Sigmoid colon (tissue), 7 donors: ENCODE data around the gene HDDC3. TPM values are rescaled to one million over a fixed set of nuclear protein-coding genes. Genes with fewer than 3 reads are reported as not detected.

ENCODE experiments used
- DNase-seq: peaks from one replicate; pipeline ENCODE4 v3.0.0-alpha.2; 2019
- H3K27ac ChIP-seq, 4 donors: fragments of 200-600 bp; sonication (generic); one replicate each; pipeline ENCODE4 v1.5.1; 2016 to 2019; ENCODE audit warnings: mild to moderate bottlenecking in 1 of 4
- H3K27me3 ChIP-seq, 3 donors: fragments of 200-600 bp; sonication (generic); one replicate each; pipeline ENCODE4 v1.5.1; 2019; ENCODE audit warnings: mild to moderate bottlenecking in 1 of 3
- H3K36me3 ChIP-seq, 4 donors: fragments of 200-600 bp; sonication (generic); one replicate each; pipeline ENCODE4 v1.5.1; 2016 to 2019
- H3K4me1 ChIP-seq, 4 donors: fragments of 200-600 bp; sonication (generic); one replicate each; pipeline ENCODE4 v1.5.1; 2017 to 2019
- H3K4me3 ChIP-seq, 4 donors: fragments of 200-600 bp; sonication (generic); one replicate each; pipeline ENCODE4 v1.5.1; 2017 to 2019; ENCODE audit warnings: mild to moderate bottlenecking in 2 of 4, moderate library complexity in 1 of 4
- H3K9me3 ChIP-seq, 4 donors: fragments of 200-600 bp in 3 of 4; sonication (generic) in 3 of 4; one replicate each; pipeline versions ENCODE4 v1.5.1 to v1.6.1; 2013 to 2019
- CTCF ChIP-seq, 4 experiments: fragments of 450-650 bp in 3 of 4; fragments of 200-600 bp in 1 of 4; IDR thresholded peaks; one replicate each; pipeline ENCODE4 v1.5.1; 2016 to 2019; ENCODE audit warnings: antibody characterized with exemption in 4 of 4, mild to moderate bottlenecking in 3 of 4, moderate library complexity in 2 of 4
- EP300 ChIP-seq, 4 donors: sonication (generic); formaldehyde crosslinking; IDR thresholded peaks; one replicate each; pipeline ENCODE4 v1.6.1; 2017; ENCODE audit warnings: antibody characterized with exemption in 4 of 4
- POLR2A ChIP-seq, 2 donors: fragments of 450-650 bp; IDR thresholded peaks; one replicate each; pipeline ENCODE4 v1.6.1; 2016; ENCODE audit warnings: antibody characterized with exemption in 2 of 2, mild to moderate bottlenecking in 2 of 2, moderate library complexity in 2 of 2
- POLR2AphosphoS5 ChIP-seq, 4 donors: sonication (generic); formaldehyde crosslinking; IDR thresholded peaks; one replicate each; pipeline ENCODE4 v1.6.1; 2017; ENCODE audit warnings: antibody characterized with exemption in 4 of 4
- WGBS, 2 donors: extraction: QIAGEN DNeasy Blood & Tissue Kit; methylation state at CpG; one replicate each; pipeline ENCODE4 v1.1.7; 2013; 5-methylcytosine and 5-hydroxymethylcytosine counted together
- intact Hi-C: fragments of 100-400 bp; cut with DNase I; formaldehyde crosslinking; loops from one replicate; pipeline ENCODE4 v1.15.1; 2023
- polyA plus RNA-seq, 3 donors: library from polyadenylated mRNA; stranded (reverse); fragments of 200-250 nt; gene quantifications; one replicate each; pipeline ENCODE4 v1.2.3, GENCODE V29; 2013
- total RNA-seq, 4 donors: library from RNA; depleted of rRNA; stranded (reverse); fragments of >200 nt; gene quantifications; one replicate each; pipeline ENCODE4 v1.1.0, GENCODE V29; 2016
- donor health status: healthy with polysubstance abuse.
- donor health status: Bipolar disorder and iron deficiency.
- donor health status: healthy.

The HDDC3 gene
- total and polyA plus RNA-seq, 7 donors: 5.2 to 27.0 (median 10.7) TPM

- 91 to 93% methylated on average over 22 of the region's 22 CpGs for WGBS, 2 donors
- intact Hi-C loops: no loop called here
- H3K4me1 ChIP-seq: peaks cover 0 to 5% (median 0%) of the 10 kb centered on the region in 4 donors
- no peaks in the 10 kb centered on the region for H3K9me3 ChIP-seq
- peak overlapping the region in 2 of 4 donors; percentile 19 to 36 for H3K27ac ChIP-seq
- no peaks in the 10 kb centered on the region for H3K27me3 ChIP-seq
- TF ChIP-seq POLR2AphosphoS5 (IDR thresholded peaks at IDR 0.05) (no peak), CTCF (IDR thresholded peaks at IDR 0.05) (no peak), EP300 (IDR thresholded peaks at IDR 0.05) (no peak), POLR2A (IDR thresholded peaks at IDR 0.05) (no peak)
- no peak overlapping the region for H3K4me3 ChIP-seq
- DNase-seq: no peak
- peaks cover 57 to 100% (median 86%) of the 10 kb centered on the region in 4 donors for H3K36me3 ChIP-seq
These were observed 17.9 kb downstream of the HDDC3 start for GRCh38 chr15:90914305-90915080.

GRCh38 chr15:90913398-90913944 is 18.9 kb downstream of the HDDC3 start:
- Histone ChIP-seq H3K4me1 (peaks cover 0 to 5% (median 0%) of the 10 kb centered on the region in 4 donors), H3K36me3 (peaks cover 58 to 99% (median 82%) of the 10 kb centered on the region in 4 donors), H3K27me3 (no peaks in the 10 kb centered on the region), H3K27ac (no peak overlapping the region), H3K9me3 (no peaks in the 10 kb centered on the region), H3K4me3 (no peak overlapping the region)
- TF ChIP-seq POLR2AphosphoS5 (IDR thresholded peaks at IDR 0.05): no peak
- no peak for TF ChIP-seq CTCF (IDR thresholded peaks at IDR 0.05)
- TF ChIP-seq POLR2A (IDR thresholded peaks at IDR 0.05): no peak
- no peak for TF ChIP-seq EP300 (IDR thresholded peaks at IDR 0.05)
- 95 to 96% methylated on average over 12 of the region's 12 CpGs for WGBS, 2 donors
- DNase-seq: no peak
- intact Hi-C loops: no loop called here

- intact Hi-C loops: no loop called here
- H3K9me3 ChIP-seq: no peaks in the 10 kb centered on the region
- WGBS, 2 donors: 97 to 98% methylated on average over 7 of the region's 7 CpGs
- H3K4me1 ChIP-seq: peaks cover 0 to 5% (median 0%) of the 10 kb centered on the region in 4 donors
- no peak overlapping the region for H3K27ac ChIP-seq
- peaks cover 58 to 98% (median 78%) of the 10 kb centered on the region in 4 donors for H3K36me3 ChIP-seq
- no peak for DNase-seq
- TF ChIP-seq CTCF (IDR thresholded peaks at IDR 0.05) (no peak), POLR2A (IDR thresholded peaks at IDR 0.05) (no peak), POLR2AphosphoS5 (IDR thresholded peaks at IDR 0.05) (no peak), EP300 (IDR thresholded peaks at IDR 0.05) (no peak)
- no peak overlapping the region for H3K4me3 ChIP-seq
- no peaks in the 10 kb centered on the region for H3K27me3 ChIP-seq
These were observed 19.6 kb downstream of the HDDC3 start for GRCh38 chr15:90912770-90913075.

GRCh38 chr15:90911906-90912769 is 20.2 kb downstream of the HDDC3 start:
- H3K36me3 ChIP-seq: peaks cover 62 to 98% (median 81%) of the 10 kb centered on the region in 4 donors
- TF ChIP-seq CTCF (IDR thresholded peaks at IDR 0.05): no peak
- TF ChIP-seq POLR2AphosphoS5 (IDR thresholded peaks at IDR 0.05): no peak
- TF ChIP-seq EP300 (IDR thresholded peaks at IDR 0.05): no peak
- TF ChIP-seq POLR2A (IDR thresholded peaks at IDR 0.05): no peak
- intact Hi-C loops: no loop called here
- 95 to 96% methylated on average over 30 of the region's 30 CpGs for WGBS, 2 donors
- no peaks in the 10 kb centered on the region for H3K9me3 ChIP-seq
- no peak overlapping the region for H3K27ac ChIP-seq
- DNase-seq: no peak
- H3K27me3 ChIP-seq: no peaks in the 10 kb centered on the region
- H3K4me1 ChIP-seq: peaks cover 0 to 5% (median 0%) of the 10 kb centered on the region in 4 donors
- no peak overlapping the region for H3K4me3 ChIP-seq
